Activated naive CD4-positive, alpha-beta T cell treated with anti-CD3 and anti-CD28 coated beads, Interleukin-2, amount 50 U/mL, for 72 hours (primary cell): Measurements from ENCODE around the gene SSTR5. TPM values are rescaled to one million over a fixed set of nuclear protein-coding genes. Genes with fewer than 3 reads are reported as not detected.
"Not testable (repeated sequence)": the region's sequence is repeated elsewhere in the genome, so short reads cannot be mapped to it uniquely, and the experiment has no call there.

Source experiments
- ATAC-seq, 2 donors: fragments of 150-1000 bp; cut with Tn5 transposase; 2 replicates each; pipeline ENCODE4 v1.10.0; 2021; ENCODE audit warnings: mild to moderate bottlenecking in 2 of 2, moderate library complexity in 2 of 2
- DNase-seq, 2 donors: peaks; one replicate each; pipeline ENCODE4 v3.0.0; 2021 to 2022; ENCODE audit warnings: low spot score in 2 of 2
- H3K27ac Mint-ChIP-seq, 2 donors: one replicate each; pipeline ENCODE4 v1.8.0; 2022; ENCODE audit warnings: mild to moderate bottlenecking in 2 of 2, mixed read lengths in 2 of 2
- H3K36me3 Mint-ChIP-seq, 2 donors: one replicate each; pipeline ENCODE4 v1.8.0; 2022; ENCODE audit warnings: mixed read lengths in 2 of 2
- H3K9me3 Mint-ChIP-seq, 2 donors: one replicate each; pipeline ENCODE4 v1.8.0; 2022; ENCODE audit warnings: mixed read lengths in 2 of 2
- total RNA-seq, 2 donors: library from RNA; stranded (reverse); gene quantifications; one replicate each; pipeline ENCODE4 v1.2.3, GENCODE V29; 2022

The SSTR5 gene
- total RNA-seq, 2 donors from 2014 or later = not detected

GRCh38 chr16:1076801-1077576 is 4.4 kb downstream of the SSTR5 start:
- no peaks in the 10 kb centered on the region for H3K9me3 Mint-ChIP-seq
- DNase-seq (no peak), ATAC-seq (no peak)
- no peaks in the 10 kb centered on the region for H3K36me3 Mint-ChIP-seq
- H3K27ac Mint-ChIP-seq = no peak overlapping the region

- no peak overlapping the region for H3K27ac Mint-ChIP-seq
- no peaks in the 10 kb centered on the region for H3K36me3 Mint-ChIP-seq
- DNase-seq (no peak), ATAC-seq (no peak)
- H3K9me3 Mint-ChIP-seq = no peaks in the 10 kb centered on the region
Observed at GRCh38 chr16:1077877-1078578, 5.5 kb downstream of the SSTR5 start.

- ATAC-seq (no peak), DNase-seq (no peak)
- no peaks in the 10 kb centered on the region for H3K36me3 Mint-ChIP-seq
- H3K9me3 Mint-ChIP-seq = no peaks in the 10 kb centered on the region
- H3K27ac Mint-ChIP-seq = no peak overlapping the region
Observed at GRCh38 chr16:1078579-1079021, 6.1 kb downstream of the SSTR5 start.

- DNase-seq = no peak
- Mint-ChIP-seq H3K27ac (no peak overlapping the region), H3K9me3 (peaks cover 0 to 5% of the 10 kb centered on the region in 2 donors), H3K36me3 (no peaks in the 10 kb centered on the region)
- no peak for ATAC-seq
Observed at GRCh38 chr16:1079341-1079740, 6.8 kb downstream of the SSTR5 start.

GRCh38 chr16:1079786-1080525 is 7.4 kb downstream of the SSTR5 start:
- Mint-ChIP-seq H3K9me3 (peaks cover under 1 to 6% of the 10 kb centered on the region in 2 donors), H3K36me3 (peaks cover 0 to under 1% of the 10 kb centered on the region in 2 donors), H3K27ac (no peak overlapping the region)
- ATAC-seq (no peak), DNase-seq (no peak)

GRCh38 chr16:1080801-1081733 is 8.5 kb downstream of the SSTR5 start:
- H3K36me3 Mint-ChIP-seq = peaks cover 9 to 10% of the 10 kb centered on the region in 2 donors
- ATAC-seq (no peak), DNase-seq (no peak)
- peaks cover 9 to 15% of the 10 kb centered on the region in 2 donors for H3K9me3 Mint-ChIP-seq
- no peak overlapping the region for H3K27ac Mint-ChIP-seq

GRCh38 chr16:1081734-1082265 is 9.3 kb downstream of the SSTR5 start:
- Mint-ChIP-seq H3K27ac (no peak overlapping the region), H3K36me3 (peaks cover 9 to 10% of the 10 kb centered on the region in 2 donors), H3K9me3 (peaks cover 9 to 15% of the 10 kb centered on the region in 2 donors)
- ATAC-seq = no peak
- DNase-seq = no peak

- no peak for ATAC-seq
- DNase-seq = no peak
- peaks cover 9 to 10% of the 10 kb centered on the region in 2 donors for H3K36me3 Mint-ChIP-seq
- H3K9me3 Mint-ChIP-seq = peaks cover 9 to 15% of the 10 kb centered on the region in 2 donors
- no peak overlapping the region for H3K27ac Mint-ChIP-seq
Observed at GRCh38 chr16:1082266-1082951, 9.9 kb downstream of the SSTR5 start.

GRCh38 chr16:1082952-1083675 is 10.6 kb downstream of the SSTR5 start:
- no peak for DNase-seq
- Mint-ChIP-seq H3K36me3 (peaks cover 9 to 10% of the 10 kb centered on the region in 2 donors), H3K9me3 (peaks cover 9 to 15% of the 10 kb centered on the region in 2 donors), H3K27ac (no peak overlapping the region)
- ATAC-seq = no peak

GRCh38 chr16:1084971-1085370 is 12.4 kb downstream of the SSTR5 start:
- Mint-ChIP-seq H3K9me3 (peaks cover 9 to 15% of the 10 kb centered on the region in 2 donors), H3K27ac (no peak overlapping the region), H3K36me3 (peaks cover 9 to 10% of the 10 kb centered on the region in 2 donors)
- no peak for ATAC-seq
- DNase-seq = no peak

GRCh38 chr16:1086443-1086842 is 13.9 kb downstream of the SSTR5 start:
- Mint-ChIP-seq H3K36me3 (peaks cover 9 to 10% of the 10 kb centered on the region in 2 donors), H3K9me3 (peaks cover 9 to 15% of the 10 kb centered on the region in 2 donors)
- DNase-seq, H3K27ac Mint-ChIP-seq, ATAC-seq: not testable (repeated sequence)

- Mint-ChIP-seq H3K36me3 (peaks cover 15 to 17% of the 10 kb centered on the region in 2 donors), H3K9me3 (peaks cover 13 to 15% of the 10 kb centered on the region in 2 donors), H3K27ac (no peak overlapping the region)
- DNase-seq (no peak), ATAC-seq (no peak)
Observed at GRCh38 chr16:1088295-1089170, 16.0 kb downstream of the SSTR5 start.

- ATAC-seq = no peak
- Mint-ChIP-seq H3K27ac (no peak overlapping the region), H3K9me3 (peaks cover 10 to 13% of the 10 kb centered on the region in 2 donors), H3K36me3 (peaks cover 15 to 17% of the 10 kb centered on the region in 2 donors)
- no peak for DNase-seq
Observed at GRCh38 chr16:1089439-1089821, 16.9 kb downstream of the SSTR5 start.
